Caco-2 (cell line): ENCODE data around the gene FARSB. TPM values are rescaled to one million over a fixed set of nuclear protein-coding genes. Genes with fewer than 3 reads are reported as not detected.
"Not testable (repeated sequence)": the region's sequence is repeated elsewhere in the genome, so short reads cannot be mapped to it uniquely, and the experiment has no call there.

Experiments used
- BruUV-seq: library from RNA; stranded (reverse); fragments of 400-500 nt; replicated peaks from 2 replicates; lab custom pipeline; 2021; lab: Mats Ljungman, UMichigan
- CTCF ChIA-PET: fragments of 300-600 bp; sonication (Branson Sonifier 250); formaldehyde crosslinking; loops from one replicate; lab custom pipeline; 2022; ENCODE audit warnings: antibody characterized with exemption; lab: Charles Lee
- POLR2A ChIA-PET: fragments of 300-600 bp; sonication (Branson Sonifier 250); formaldehyde crosslinking; loops from one replicate; lab custom pipeline; 2022; ENCODE audit warnings: antibody characterized with exemption; lab: Charles Lee
- DNase-seq, 2 experiments: peaks; one replicate each; pipeline versions ENCODE4 v3.0.0 to v3.0.0-alpha.2; 2020 to 2022
- H3K27me3 ChIP-seq: replicated peaks from 2 replicates; pipeline ENCODE4 v1.6.0; 2011; ENCODE audit warnings: low read length; ENCODE audit not compliant: control insufficient read depth, insufficient read depth
- H3K36me3 ChIP-seq: 2 replicates; pipeline ENCODE4 v1.5.1; 2011; ENCODE audit warnings: low read length; ENCODE audit not compliant: control insufficient read depth, insufficient read depth
- H3K4me1 ChIP-seq: fragments of 250-450 bp; sonication (Bioruptor Pico); 2 replicates; pipeline ENCODE4 v1.5.1; 2020; ENCODE audit warnings: mild to moderate bottlenecking
- H3K4me3 ChIP-seq: 2 replicates; pipeline ENCODE4 v1.5.1; 2011; ENCODE audit warnings: low read depth, mild to moderate bottlenecking, control low read depth, low read length
- H3K9me3 ChIP-seq: fragments of 250-450 bp; sonication (Bioruptor Pico); 2 replicates; pipeline ENCODE4 v1.5.1; 2020; ENCODE audit warnings: mild to moderate bottlenecking, moderate library complexity
- H3K27ac Mint-ChIP-seq: one replicate; pipeline ENCODE4 v1.8.0; 2022; ENCODE audit warnings: mixed read lengths; ENCODE audit not compliant: unreplicated experiment
- H3K27me3 Mint-ChIP-seq: one replicate; pipeline ENCODE4 v1.8.0; 2022; ENCODE audit warnings: mixed read lengths; ENCODE audit not compliant: insufficient read depth, unreplicated experiment
- H3K36me3 Mint-ChIP-seq: one replicate; pipeline ENCODE4 v1.8.0; 2022; ENCODE audit warnings: mild to moderate bottlenecking, mixed read lengths; ENCODE audit not compliant: insufficient read depth, unreplicated experiment
- H3K4me1 Mint-ChIP-seq: one replicate; pipeline ENCODE4 v1.8.0; 2022; ENCODE audit warnings: low read depth, mixed read lengths; ENCODE audit not compliant: unreplicated experiment
- H3K4me3 Mint-ChIP-seq: one replicate; pipeline ENCODE4 v1.8.0; 2022; ENCODE audit warnings: mild to moderate bottlenecking, moderate library complexity, mixed read lengths; ENCODE audit not compliant: unreplicated experiment
- H3K9me3 Mint-ChIP-seq: one replicate; pipeline ENCODE4 v1.8.0; 2022; ENCODE audit warnings: mixed read lengths; ENCODE audit not compliant: unreplicated experiment
- intact Hi-C: fragments of 100-400 bp; cut with micrococcal nuclease; formaldehyde crosslinking; loops from one replicate; pipeline ENCODE4 v1.10.0; 2022; ENCODE audit not compliant: unreplicated experiment
- total RNA-seq: library from RNA; stranded (reverse); gene quantifications from 2 replicates; pipeline ENCODE4 v1.2.3, GENCODE V29; 2022
- TF ChIP-seq, protein P1 (sequence below), 2 experiments: fragments of 200-600 bp in 1 of 2; IDR thresholded peaks; 1 replicate in 1 of 2; 2 replicates in 1 of 2; pipeline versions ENCODE4 v1.5.1 to v1.8.0; 2011 to 2022; ENCODE audit warnings: antibody characterized with exemption in 1 of 2, control low read depth in 1 of 2, inconsistent platforms in 1 of 2, low read depth in 1 of 2, low read length in 1 of 2, mild to moderate bottlenecking in 1 of 2, moderate library complexity in 1 of 2; ENCODE audit not compliant: insufficient read depth in 1 of 2, severe bottlenecking in 1 of 2, unreplicated experiment in 1 of 2

The FARSB gene
- total RNA-seq, 1 experiment from 2014 or later = 48.9 TPM

DNA sequence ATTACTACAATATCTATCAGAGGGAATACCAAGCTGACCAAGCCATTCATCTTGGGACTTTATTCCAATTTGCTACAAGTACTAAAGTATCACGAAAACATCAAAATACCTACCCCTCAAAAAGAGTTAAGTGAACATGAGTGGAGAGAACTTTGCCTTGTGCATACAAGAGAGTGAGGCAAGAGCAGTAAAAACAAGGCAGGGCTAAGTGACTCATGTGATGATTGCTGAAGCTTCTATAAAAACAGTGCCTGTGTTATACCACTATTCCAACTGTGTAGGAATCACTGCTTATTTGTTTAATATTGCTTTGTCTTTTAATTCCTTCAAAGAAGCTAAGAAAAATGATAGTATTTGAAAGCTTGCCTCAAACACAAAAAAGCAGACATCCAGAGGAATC is 61.2 kb downstream of the FARSB start:
- no peak overlapping the region for H3K27ac Mint-ChIP-seq
- peaks cover 57% of the 10 kb centered on the region for H3K36me3 Mint-ChIP-seq
- DNase-seq = peak in 1 of 2 experiments; percentile 45
- H3K27me3 Mint-ChIP-seq = no peaks in the 10 kb centered on the region
- no peaks in the 10 kb centered on the region; the same call in 1 of the 2 replicates for H3K36me3 ChIP-seq
- H3K4me1 Mint-ChIP-seq = peaks cover 8% of the 10 kb centered on the region
- no peak overlapping the region for H3K4me3 Mint-ChIP-seq
- no peak overlapping the region for H3K4me3 ChIP-seq
- H3K27me3 ChIP-seq = no peaks in the 10 kb centered on the region
- H3K4me1 ChIP-seq = peaks cover 13% of the 10 kb centered on the region
- no peaks in the 10 kb centered on the region for H3K9me3 Mint-ChIP-seq
- no TSS peak for BruUV-seq
- 0 out of 2 replicates have a peak, but pooled peaks cover 3% of the 10 kb centered on the region for H3K9me3 ChIP-seq
- intact Hi-C loops = no loop called here
- POLR2A ChIA-PET = no interaction called here
- TF ChIP-seq, protein P1, sequence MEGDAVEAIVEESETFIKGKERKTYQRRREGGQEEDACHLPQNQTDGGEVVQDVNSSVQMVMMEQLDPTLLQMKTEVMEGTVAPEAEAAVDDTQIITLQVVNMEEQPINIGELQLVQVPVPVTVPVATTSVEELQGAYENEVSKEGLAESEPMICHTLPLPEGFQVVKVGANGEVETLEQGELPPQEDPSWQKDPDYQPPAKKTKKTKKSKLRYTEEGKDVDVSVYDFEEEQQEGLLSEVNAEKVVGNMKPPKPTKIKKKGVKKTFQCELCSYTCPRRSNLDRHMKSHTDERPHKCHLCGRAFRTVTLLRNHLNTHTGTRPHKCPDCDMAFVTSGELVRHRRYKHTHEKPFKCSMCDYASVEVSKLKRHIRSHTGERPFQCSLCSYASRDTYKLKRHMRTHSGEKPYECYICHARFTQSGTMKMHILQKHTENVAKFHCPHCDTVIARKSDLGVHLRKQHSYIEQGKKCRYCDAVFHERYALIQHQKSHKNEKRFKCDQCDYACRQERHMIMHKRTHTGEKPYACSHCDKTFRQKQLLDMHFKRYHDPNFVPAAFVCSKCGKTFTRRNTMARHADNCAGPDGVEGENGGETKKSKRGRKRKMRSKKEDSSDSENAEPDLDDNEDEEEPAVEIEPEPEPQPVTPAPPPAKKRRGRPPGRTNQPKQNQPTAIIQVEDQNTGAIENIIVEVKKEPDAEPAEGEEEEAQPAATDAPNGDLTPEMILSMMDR (IDR thresholded peaks at IDR 0.05; ENCODE audit: insufficient read depth in 1 of 2, low read depth in 1 of 2, low read length in 1 of 2, severe bottlenecking in 1 of 2, unreplicated experiment in 1 of 2) = no peak
- CTCF ChIA-PET = interaction anchor here (1.2 kb wide), 1 partner anchor 12 kb away, joined by 3 read pairs; no protein-coding TSS in a partner anchor

DNA sequence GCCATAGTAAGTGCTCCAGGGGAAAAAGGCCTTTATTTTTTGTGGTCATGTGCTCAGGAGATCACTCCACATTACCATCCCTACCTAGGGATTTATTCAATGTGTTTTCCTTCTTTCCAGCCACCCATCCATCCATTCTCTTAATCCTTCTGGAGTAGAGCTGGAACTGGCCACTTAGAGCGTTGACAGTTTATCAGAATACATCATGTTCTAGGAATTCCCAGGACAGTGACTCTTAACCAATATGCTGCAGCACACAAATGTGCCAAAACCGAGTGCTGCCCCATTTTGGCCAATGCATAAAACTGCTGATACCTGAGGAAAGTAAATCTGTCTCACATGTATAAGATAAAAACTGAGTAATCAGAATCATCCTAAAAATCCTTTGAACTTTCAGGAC is 63.7 kb downstream of the FARSB start:
- BruUV-seq = no TSS peak
- Histone ChIP-seq H3K4me3 (no peak overlapping the region), H3K9me3 (0 out of 2 replicates have a peak, but pooled peaks cover 3% of the 10 kb centered on the region), H3K36me3 (no peaks in the 10 kb centered on the region), H3K4me1 (peaks cover 13% of the 10 kb centered on the region), H3K27me3 (no peaks in the 10 kb centered on the region)
- DNase-seq = no peak
- Mint-ChIP-seq H3K36me3 (peaks cover 39% of the 10 kb centered on the region), H3K4me3 (no peak overlapping the region), H3K27ac (no peak overlapping the region), H3K27me3 (no peaks in the 10 kb centered on the region), H3K9me3 (no peaks in the 10 kb centered on the region), H3K4me1 (peaks cover 8% of the 10 kb centered on the region)
- TF ChIP-seq, protein P1 (IDR thresholded peaks at IDR 0.05; ENCODE audit: insufficient read depth in 1 of 2, low read depth in 1 of 2, low read length in 1 of 2, severe bottlenecking in 1 of 2, unreplicated experiment in 1 of 2) = no peak
- POLR2A ChIA-PET = no interaction called here
- intact Hi-C loops = no loop called here
- CTCF ChIA-PET = no interaction called here

DNA sequence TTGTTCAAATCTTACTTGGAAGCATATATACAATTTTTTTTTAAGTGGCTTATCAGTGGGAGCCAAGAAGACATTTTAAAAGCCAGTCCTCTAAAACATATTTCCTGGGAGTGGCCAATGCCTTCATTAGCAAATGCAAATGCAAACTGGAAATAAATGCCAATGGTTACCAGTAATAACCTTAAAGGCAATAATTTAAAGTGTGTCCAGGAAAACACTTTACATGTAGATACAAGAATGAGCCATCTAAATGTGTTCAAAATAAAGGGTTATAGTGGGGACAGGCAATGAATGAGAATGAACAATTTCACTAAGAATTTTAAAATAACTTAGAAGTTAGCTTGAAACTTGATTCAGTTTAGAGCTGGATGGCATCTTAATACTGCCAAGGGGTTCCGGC is 64.2 kb downstream of the FARSB start:
- CTCF ChIA-PET = no interaction called here
- Histone ChIP-seq H3K27me3 (no peaks in the 10 kb centered on the region), H3K4me3 (no peak overlapping the region), H3K4me1 (peaks cover 13% of the 10 kb centered on the region), H3K36me3 (no peaks in the 10 kb centered on the region), H3K9me3 (0 out of 2 replicates have a peak, but pooled peaks cover 3% of the 10 kb centered on the region)
- no peak for DNase-seq
- Mint-ChIP-seq H3K4me3 (no peak overlapping the region), H3K36me3 (peaks cover 39% of the 10 kb centered on the region), H3K27ac (no peak overlapping the region), H3K4me1 (peaks cover 8% of the 10 kb centered on the region), H3K27me3 (no peaks in the 10 kb centered on the region), H3K9me3 (no peaks in the 10 kb centered on the region)
- no TSS peak for BruUV-seq
- intact Hi-C loops = no loop called here
- TF ChIP-seq, protein P1 (IDR thresholded peaks at IDR 0.05; ENCODE audit: insufficient read depth in 1 of 2, low read depth in 1 of 2, low read length in 1 of 2, severe bottlenecking in 1 of 2, unreplicated experiment in 1 of 2) = no peak
- POLR2A ChIA-PET = no interaction called here

DNA sequence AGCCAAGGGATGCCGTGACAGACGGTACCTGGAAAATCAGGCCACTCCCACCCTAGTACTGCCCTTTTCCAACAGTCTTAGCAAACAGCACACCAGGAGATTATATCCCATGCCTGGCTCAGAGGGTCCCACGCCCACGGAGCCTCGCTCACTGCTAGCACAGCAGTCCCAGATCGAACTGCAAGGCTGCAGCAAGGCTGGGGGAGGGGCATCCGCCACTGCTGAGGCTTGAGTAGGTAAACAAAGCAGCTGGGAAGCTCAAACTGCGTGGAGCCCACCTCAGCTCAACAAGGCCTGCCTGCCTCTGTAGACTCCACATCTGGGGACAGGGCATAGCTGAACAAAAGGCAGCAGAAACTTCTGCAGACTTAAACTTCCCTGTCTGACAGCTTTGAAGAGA is 71.3 kb downstream of the FARSB start:
- H3K4me3 Mint-ChIP-seq, H3K9me3 Mint-ChIP-seq, H3K27ac Mint-ChIP-seq, H3K4me1 Mint-ChIP-seq, H3K4me3 ChIP-seq, H3K4me1 ChIP-seq, intact Hi-C loops, H3K27me3 ChIP-seq, H3K36me3 ChIP-seq, H3K36me3 Mint-ChIP-seq, POLR2A ChIA-PET, H3K9me3 ChIP-seq, BruUV-seq, DNase-seq, H3K27me3 Mint-ChIP-seq, CTCF ChIA-PET: not testable (repeated sequence)
